Esophagus muscularis mucosa (tissue), 4 donors: Measurements from ENCODE around the gene MACROH2A1. TPM values are rescaled to one million over a fixed set of nuclear protein-coding genes. Genes with fewer than 3 reads are reported as not detected.

ENCODE experiments used
- DNase-seq: peaks from one replicate; pipeline ENCODE4 v3.0.0-alpha.2; 2017; ENCODE audit errors: extremely low spot score
- H3K27ac ChIP-seq, 4 donors: fragments of 200-600 bp; sonication (generic); replicated peaks in 1 of 4; 1 replicate in 3 of 4; 2 replicates in 1 of 4; pipeline ENCODE4 v1.5.1; 2016 to 2019; ENCODE audit warnings: mild to moderate bottlenecking in 1 of 4
- H3K27me3 ChIP-seq, 4 donors: fragments of 200-600 bp; sonication (generic); one replicate each; pipeline versions ENCODE4 v1.5.1 to v1.6.0; 2016 to 2019
- H3K36me3 ChIP-seq, 4 donors: fragments of 200-600 bp; sonication (generic); one replicate each; pipeline ENCODE4 v1.5.1; 2016 to 2019
- H3K4me1 ChIP-seq, 4 donors: fragments of 200-600 bp; sonication (generic); one replicate each; pipeline ENCODE4 v1.5.1; 2016 to 2019
- H3K4me3 ChIP-seq, 4 donors: fragments of 200-600 bp; sonication (generic); 1 replicate in 2 of 4; 2 replicates in 2 of 4; pipeline ENCODE4 v1.5.1; 2016 to 2019; ENCODE audit warnings: mild to moderate bottlenecking in 4 of 4, moderate library complexity in 1 of 4
- H3K9me3 ChIP-seq, 4 donors: fragments of 200-600 bp; sonication (generic); 1 replicate in 3 of 4; 2 replicates in 1 of 4; pipeline ENCODE4 v1.5.1; 2016 to 2019
- EP300 ChIP-seq: sonication (generic); formaldehyde crosslinking; IDR thresholded peaks from one replicate; pipeline ENCODE4 v1.6.1; 2017; ENCODE audit warnings: antibody characterized with exemption
- POLR2A ChIP-seq: fragments of 450-650 bp; IDR thresholded peaks from one replicate; pipeline ENCODE4 v1.6.1; 2017; ENCODE audit warnings: antibody characterized with exemption, moderate library complexity, mild to moderate bottlenecking, low read depth
- POLR2AphosphoS5 ChIP-seq, 2 donors: sonication (generic); formaldehyde crosslinking; IDR thresholded peaks; one replicate each; pipeline ENCODE4 v1.6.1; 2017; ENCODE audit warnings: antibody characterized with exemption in 2 of 2
- WGBS: methylation state at CpG from one replicate; pipeline ENCODE4 v1.1.5; 2018; 5-methylcytosine and 5-hydroxymethylcytosine counted together
- intact Hi-C: fragments of 100-400 bp; cut with DNase I; formaldehyde crosslinking; loops from one replicate; pipeline ENCODE4 v1.15.1; 2023
- total RNA-seq, 4 donors: library from RNA; depleted of rRNA; stranded (reverse); fragments of >200 nt; gene quantifications; one replicate each; pipeline versions ENCODE4 v1.1.0 to v1.2.1, GENCODE V29; 2016
- TF ChIP-seq, protein P1 (sequence below), 3 experiments: fragments of 200-600 bp in 2 of 3; fragments of 450-650 bp in 1 of 3; sonication (generic) in 2 of 3; IDR thresholded peaks; one replicate each; pipeline ENCODE4 v1.5.1; 2017 to 2019; ENCODE audit warnings: antibody characterized with exemption in 3 of 3, mild to moderate bottlenecking in 2 of 3, moderate library complexity in 1 of 3

Gene MACROH2A1
- total RNA-seq, 4 donors from 2014 or later = 144 to 152 (median 149) TPM

GRCh38 chr5:135395451-135395850, 3.6 kb downstream of the MACROH2A1 start:
- Histone ChIP-seq H3K27me3 (no peaks in the 10 kb centered on the region), H3K36me3 (peaks cover 0 to 8% (median 0%) of the 10 kb centered on the region in 4 donors), H3K4me3 (no peak overlapping the region), H3K9me3 (no peaks in the 10 kb centered on the region), H3K4me1 (peaks cover 71 to 90% (median 83%) of the 10 kb centered on the region in 4 donors), H3K27ac (no peak overlapping the region)
- TF ChIP-seq POLR2A (no peak), EP300 (no peak), POLR2AphosphoS5 (IDR thresholded peaks at IDR 0.05) (no peak)
- TF ChIP-seq, protein P1, sequence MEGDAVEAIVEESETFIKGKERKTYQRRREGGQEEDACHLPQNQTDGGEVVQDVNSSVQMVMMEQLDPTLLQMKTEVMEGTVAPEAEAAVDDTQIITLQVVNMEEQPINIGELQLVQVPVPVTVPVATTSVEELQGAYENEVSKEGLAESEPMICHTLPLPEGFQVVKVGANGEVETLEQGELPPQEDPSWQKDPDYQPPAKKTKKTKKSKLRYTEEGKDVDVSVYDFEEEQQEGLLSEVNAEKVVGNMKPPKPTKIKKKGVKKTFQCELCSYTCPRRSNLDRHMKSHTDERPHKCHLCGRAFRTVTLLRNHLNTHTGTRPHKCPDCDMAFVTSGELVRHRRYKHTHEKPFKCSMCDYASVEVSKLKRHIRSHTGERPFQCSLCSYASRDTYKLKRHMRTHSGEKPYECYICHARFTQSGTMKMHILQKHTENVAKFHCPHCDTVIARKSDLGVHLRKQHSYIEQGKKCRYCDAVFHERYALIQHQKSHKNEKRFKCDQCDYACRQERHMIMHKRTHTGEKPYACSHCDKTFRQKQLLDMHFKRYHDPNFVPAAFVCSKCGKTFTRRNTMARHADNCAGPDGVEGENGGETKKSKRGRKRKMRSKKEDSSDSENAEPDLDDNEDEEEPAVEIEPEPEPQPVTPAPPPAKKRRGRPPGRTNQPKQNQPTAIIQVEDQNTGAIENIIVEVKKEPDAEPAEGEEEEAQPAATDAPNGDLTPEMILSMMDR (IDR thresholded peaks at IDR 0.05) = no peak
- DNase-seq = no peak
- intact Hi-C loops = no loop called here
- WGBS = 87% methylated on average over 5 of the region's 5 CpGs

DNA sequence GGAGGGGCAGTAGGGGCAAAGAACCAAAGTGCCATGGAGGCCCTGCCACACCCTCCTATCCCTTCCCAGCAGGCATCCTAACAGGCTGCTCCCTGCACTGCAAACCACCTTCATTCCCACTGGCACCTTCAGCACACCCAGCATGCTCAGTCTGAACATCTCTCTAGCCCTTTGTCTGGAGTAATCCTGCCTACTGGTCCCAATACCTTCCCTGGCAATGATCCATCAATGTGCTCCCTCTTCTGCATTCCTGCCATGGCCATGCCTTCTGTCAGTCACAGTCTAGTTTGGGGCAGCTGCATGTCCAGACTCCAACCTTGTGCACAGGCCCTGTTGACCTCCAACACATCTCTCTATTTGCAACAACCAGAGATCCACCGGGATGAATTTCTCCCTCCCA, 4.9 kb downstream of the MACROH2A1 start:
- 85% methylated on average over 1 of the region's 1 CpG for WGBS
- H3K27me3 ChIP-seq = no peaks in the 10 kb centered on the region

DNA sequence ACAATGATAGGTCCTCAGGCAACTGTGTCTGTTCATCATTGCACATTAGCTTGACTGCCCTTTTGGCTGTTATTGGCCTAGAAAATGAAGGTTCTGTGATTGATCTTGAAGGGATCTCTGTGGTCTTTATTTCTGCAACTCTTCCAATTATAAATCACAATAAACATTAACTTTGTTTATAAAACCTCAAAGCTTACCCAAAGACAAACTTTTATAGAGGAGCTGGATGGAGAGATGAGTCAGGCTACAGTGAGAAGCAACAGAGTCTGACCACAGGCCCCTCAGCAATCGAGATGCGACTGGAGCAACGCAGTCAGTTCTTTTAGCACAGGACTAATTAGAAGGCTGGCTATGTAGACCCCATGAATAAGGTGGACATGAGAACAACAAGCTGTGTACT, 5.3 kb downstream of the MACROH2A1 start:
- intact Hi-C loops = no loop called here
- Histone ChIP-seq H3K4me1 (peaks cover 78 to 88% (median 83%) of the 10 kb centered on the region in 4 donors), H3K27me3 (no peaks in the 10 kb centered on the region), H3K4me3 (no peak overlapping the region), H3K36me3 (peaks cover 0 to 23% (median 6%) of the 10 kb centered on the region in 4 donors), H3K9me3 (no peaks in the 10 kb centered on the region), H3K27ac (peak overlapping the region in 2 of 4 donors; percentile 12 to 39)
- no peak for DNase-seq
- TF ChIP-seq POLR2AphosphoS5 (IDR thresholded peaks at IDR 0.05) (no peak), POLR2A (no peak), EP300 (no peak)
- TF ChIP-seq, protein P1 (IDR thresholded peaks at IDR 0.05) = no peak
- 88% methylated on average over 3 of the region's 3 CpGs for WGBS

More for the DNA sequence above, 4.9 kb downstream of the MACROH2A1 start:
- H3K27ac ChIP-seq = peak overlapping the region in 2 of 4 donors; percentile 12 to 39
- peaks cover 78 to 88% (median 83%) of the 10 kb centered on the region in 4 donors for H3K4me1 ChIP-seq
- H3K36me3 ChIP-seq = peaks cover 0 to 19% (median 2%) of the 10 kb centered on the region in 4 donors
- TF ChIP-seq, protein P1 (IDR thresholded peaks at IDR 0.05) = no peak
- TF ChIP-seq POLR2AphosphoS5 (IDR thresholded peaks at IDR 0.05) (no peak), EP300 (no peak), POLR2A (no peak)
- no peaks in the 10 kb centered on the region for H3K9me3 ChIP-seq
- H3K4me3 ChIP-seq = no peak overlapping the region
- no peak for DNase-seq
- intact Hi-C loops = no loop called here

DNA sequence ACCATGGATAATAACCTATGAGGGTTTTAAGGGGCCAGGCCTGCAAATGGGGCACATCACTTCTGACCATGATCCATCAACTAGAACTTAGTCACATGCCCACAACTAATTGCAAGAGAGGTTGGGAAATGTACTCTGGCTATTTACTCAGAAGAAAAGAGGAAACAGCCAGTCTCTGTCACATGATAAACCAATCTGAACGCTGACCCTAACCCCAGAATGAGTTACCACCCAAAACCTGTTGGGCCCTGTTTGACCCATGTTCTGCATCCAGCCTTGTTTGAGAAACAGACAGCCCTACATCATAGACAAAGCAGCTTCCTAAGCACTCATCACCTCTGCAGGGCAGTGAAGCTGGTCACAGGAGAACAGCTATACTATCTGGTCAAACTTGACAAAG, 5.8 kb downstream of the MACROH2A1 start:
- WGBS = 91% methylated on average over 1 of the region's 1 CpG

More for the DNA sequence above, 5.8 kb downstream of the MACROH2A1 start:
- DNase-seq = peak; percentile 90
- no peaks in the 10 kb centered on the region for H3K9me3 ChIP-seq
- no peaks in the 10 kb centered on the region for H3K27me3 ChIP-seq
- H3K4me1 ChIP-seq = peaks cover 80 to 85% (median 82%) of the 10 kb centered on the region in 4 donors
- H3K36me3 ChIP-seq = peaks cover 0 to 28% (median 9%) of the 10 kb centered on the region in 4 donors
- no peak overlapping the region for H3K4me3 ChIP-seq
- H3K27ac ChIP-seq = peak overlapping the region in 1 of 4 donors; percentile 39
- TF ChIP-seq POLR2AphosphoS5 (IDR thresholded peaks at IDR 0.05) = peak in 1 of 2 donors; percentile 28
- TF ChIP-seq, protein P1 (IDR thresholded peaks at IDR 0.05) = no peak
- intact Hi-C loops = no loop called here
